NCI-H128 (cell line): ENCODE measurements around the gene PIM1.
A peak's percentile ranks its signal among the peaks of the same experiment; 100 is the strongest.
"Not testable (repeated sequence)": the region's sequence is repeated elsewhere in the genome, so short reads cannot be mapped to it uniquely, and the experiment has no call there.

ENCODE experiments used
- DNase-seq: peaks from one replicate; lab custom pipeline; 2025; ENCODE audit not compliant: unreplicated experiment; lab: John Stamatoyannopoulos, UW

Gene PIM1

GRCh38 chr6:37185949-37186720 lies 16.2 kb downstream of the PIM1 start:
- not testable (repeated sequence) for DNase-seq

- DNase-seq, result no peak
Observed at GRCh38 chr6:37187321-37188022, 17.5 kb downstream of the PIM1 start.

- DNase-seq, result no peak
Observed at GRCh38 chr6:37188962-37189510, 19.1 kb downstream of the PIM1 start.

GRCh38 chr6:37190159-37190535 lies 20.2 kb downstream of the PIM1 start:
- DNase-seq, result no peak

- no peak for DNase-seq
Observed at GRCh38 chr6:37192666-37193065, 22.7 kb downstream of the PIM1 start.

GRCh38 chr6:37194886-37195285 lies 24.9 kb downstream of the PIM1 start:
- DNase-seq, result not testable (repeated sequence)

- not testable (repeated sequence) for DNase-seq
Observed at GRCh38 chr6:37196451-37196850, 26.5 kb downstream of the PIM1 start.

GRCh38 chr6:37200085-37200484 lies 30.1 kb downstream of the PIM1 start:
- no peak for DNase-seq

GRCh38 chr6:37201726-37202125 lies 31.8 kb downstream of the PIM1 start:
- no peak for DNase-seq

- DNase-seq, result no peak
Observed at GRCh38 chr6:37202788-37203491, 33.0 kb downstream of the PIM1 start.

- no peak for DNase-seq
Observed at GRCh38 chr6:37204014-37204751, 34.2 kb downstream of the PIM1 start.

- no peak for DNase-seq
Observed at GRCh38 chr6:37205175-37205996, 35.4 kb downstream of the PIM1 start.

GRCh38 chr6:37205997-37206340 lies 36.0 kb downstream of the PIM1 start:
- DNase-seq, result no peak

- DNase-seq, result no peak
Observed at GRCh38 chr6:37206622-37207021, 36.7 kb downstream of the PIM1 start.

GRCh38 chr6:37207903-37208456 lies 38.0 kb downstream of the PIM1 start:
- DNase-seq, result peak; percentile 56

GRCh38 chr6:37208793-37209192 lies 38.8 kb downstream of the PIM1 start:
- no peak for DNase-seq

GRCh38 chr6:37209461-37210205 lies 39.7 kb downstream of the PIM1 start:
- no peak for DNase-seq

- peak; percentile 74 for DNase-seq
Observed at GRCh38 chr6:37210313-37210968, 40.5 kb downstream of the PIM1 start.

- no peak for DNase-seq
Observed at GRCh38 chr6:37212268-37212667, 42.3 kb downstream of the PIM1 start.
